ENCODE data around the gene ZNF654. TPM values are rescaled to one million over a fixed set of nuclear protein-coding genes. Genes with fewer than 3 reads are reported as not detected.

Gene ZNF654
- total RNA-seq, 4 donors from 2014 or later: 11.8 to 17.9 (median 16.0) TPM

GRCh38 chr3:88025001-88025552, 34.0 kb upstream of the ZNF654 start:
- intact Hi-C loops (cut with DNase I): no loop called here
- no peak overlapping the region for H3K4me3 ChIP-seq
- no peaks in the 10 kb centered on the region for H3K36me3 ChIP-seq
- TF ChIP-seq POLR2A (IDR thresholded peaks at IDR 0.05; ENCODE audit: low read depth): no peak
- no peak for TF ChIP-seq CTCF (IDR thresholded peaks at IDR 0.05)
- no peak for TF ChIP-seq EP300 (IDR thresholded peaks at IDR 0.05)
- TF ChIP-seq POLR2AphosphoS5 (IDR thresholded peaks at IDR 0.05): no peak
- no peak for DNase-seq (ENCODE audit: extremely low spot score)
- H3K27me3 ChIP-seq: no peaks in the 10 kb centered on the region
- no peak overlapping the region for H3K27ac ChIP-seq (replicated peaks in 1 of 4)
- H3K9me3 ChIP-seq: peaks cover 0 to 12% (median 10%) of the 10 kb centered on the region in 4 donors
- H3K4me1 ChIP-seq: no peaks in the 10 kb centered on the region
- WGBS: 77% methylated on average over 4 of the region's 4 CpGs

GRCh38 chr3:88028876-88029275, 30.2 kb upstream of the ZNF654 start:
- 98% methylated on average over 2 of the region's 2 CpGs for WGBS
- Histone ChIP-seq H3K36me3 (no peaks in the 10 kb centered on the region), H3K27me3 (no peaks in the 10 kb centered on the region), H3K27ac (replicated peaks in 1 of 4) (no peak overlapping the region), H3K4me3 (no peak overlapping the region), H3K9me3 (peaks cover 0 to 12% (median 10%) of the 10 kb centered on the region in 4 donors), H3K4me1 (peaks cover 5 to 14% (median 9%) of the 10 kb centered on the region in 4 donors)
- intact Hi-C loops (cut with DNase I): no loop called here
- no peak for DNase-seq (ENCODE audit: extremely low spot score)
- TF ChIP-seq CTCF (IDR thresholded peaks at IDR 0.05) (no peak), EP300 (IDR thresholded peaks at IDR 0.05) (no peak), POLR2AphosphoS5 (IDR thresholded peaks at IDR 0.05) (no peak), POLR2A (IDR thresholded peaks at IDR 0.05; ENCODE audit: low read depth) (no peak)

- no peaks in the 10 kb centered on the region for H3K27me3 ChIP-seq
- H3K36me3 ChIP-seq: no peaks in the 10 kb centered on the region
- H3K27ac ChIP-seq (replicated peaks in 1 of 4): no peak overlapping the region
- peaks cover 0 to 12% (median 10%) of the 10 kb centered on the region in 4 donors for H3K9me3 ChIP-seq
- TF ChIP-seq POLR2AphosphoS5 (IDR thresholded peaks at IDR 0.05): no peak
- no peak for TF ChIP-seq POLR2A (IDR thresholded peaks at IDR 0.05; ENCODE audit: low read depth)
- TF ChIP-seq CTCF (IDR thresholded peaks at IDR 0.05): no peak
- no peak for TF ChIP-seq EP300 (IDR thresholded peaks at IDR 0.05)
- intact Hi-C loops (cut with DNase I): no loop called here
- H3K4me1 ChIP-seq: peaks cover 5 to 14% (median 9%) of the 10 kb centered on the region in 4 donors
- WGBS: 58% methylated on average over 3 of the region's 3 CpGs
- DNase-seq (ENCODE audit: extremely low spot score): no peak
- peak overlapping the region in 3 of 4 donors; percentile 11 to 17 (median 11) for H3K4me3 ChIP-seq
Measured at GRCh38 chr3:88030210-88030609, 28.8 kb upstream of the ZNF654 start.

- no peak for TF ChIP-seq POLR2A (IDR thresholded peaks at IDR 0.05; ENCODE audit: low read depth)
- no peak for TF ChIP-seq EP300 (IDR thresholded peaks at IDR 0.05)
- no peak for TF ChIP-seq POLR2AphosphoS5 (IDR thresholded peaks at IDR 0.05)
- no peak for TF ChIP-seq CTCF (IDR thresholded peaks at IDR 0.05)
- Histone ChIP-seq H3K27ac (replicated peaks in 1 of 4) (peak overlapping the region; percentile 45 to 67 (median 62)), H3K4me3 (peak overlapping the region; percentile 33 to 55 (median 44)), H3K36me3 (no peaks in the 10 kb centered on the region), H3K4me1 (peaks cover 5 to 14% (median 9%) of the 10 kb centered on the region in 4 donors), H3K27me3 (no peaks in the 10 kb centered on the region), H3K9me3 (peaks cover 0 to 1% (median under 1%) of the 10 kb centered on the region in 4 donors)
- DNase-seq (ENCODE audit: extremely low spot score): no peak
- intact Hi-C loops (cut with DNase I): no loop called here
- WGBS: 8% methylated on average over 1 of the region's 1 CpG
Measured at GRCh38 chr3:88031642-88032077, 27.4 kb upstream of the ZNF654 start.

All from esophagus muscularis mucosa (tissue), 4 donors.